Cardiac muscle cell (in vitro differentiated cells and primary cell): ENCODE measurements around the gene PDE7B. TPM values are rescaled to one million over a fixed set of nuclear protein-coding genes. Genes with fewer than 3 reads are reported as not detected.

ENCODE experiments used
- DNase-seq, 2 donors: peaks; one replicate each; pipeline versions ENCODE4 v3.0.0 to v3.0.0-alpha.2; 2010 to 2017; ENCODE audit warnings: low read depth in 1 of 2, low spot score in 1 of 2
- H3K27ac ChIP-seq: fragments of 200-600 bp; sonication (generic); 2 replicates; pipeline ENCODE4 v1.5.1; 2016
- H3K27me3 ChIP-seq: fragments of 200-600 bp; sonication (generic); 2 replicates; pipeline ENCODE4 v1.6.0; 2016; ENCODE audit warnings: control low read depth
- H3K36me3 ChIP-seq: fragments of 200-600 bp; sonication (generic); 2 replicates; pipeline ENCODE4 v1.5.1; 2016; ENCODE audit warnings: control low read depth
- H3K4me1 ChIP-seq: fragments of 200-600 bp; sonication (generic); 2 replicates; pipeline ENCODE4 v1.8.1; 2017; ENCODE audit warnings: low read depth, mild to moderate bottlenecking, mixed run types
- H3K4me3 ChIP-seq: fragments of 200-600 bp; sonication (generic); 2 replicates; pipeline ENCODE4 v1.5.1; 2016; ENCODE audit warnings: mild to moderate bottlenecking
- H3K9me3 ChIP-seq: fragments of 200-600 bp; sonication (generic); 2 replicates; pipeline ENCODE4 v1.5.1; 2017; ENCODE audit warnings: low read depth, mild to moderate bottlenecking, control low read depth
- polyA plus RNA-seq: library from polyadenylated mRNA; unstranded; fragments of >200 nt; fragmentation: Nextera tagmentation; extraction: Ambion mirVana; gene quantifications from 2 replicates; pipeline ENCODE4 v1.2.1, GENCODE V29; 2016
- total RNA-seq: library from RNA; depleted of rRNA; stranded (reverse); fragments of >200 nt; gene quantifications from 2 replicates; pipeline ENCODE4 v1.2.3, GENCODE V29; 2016
- TF ChIP-seq, protein P1 (sequence below): IDR thresholded peaks from 2 replicates; pipeline ENCODE4 v1.5.1; 2012; ENCODE audit warnings: low read depth, mild to moderate bottlenecking, low read length

The PDE7B gene
- total and polyA plus RNA-seq, 2 experiments from 2014 or later: 0.04 to 0.60 TPM

DNA sequence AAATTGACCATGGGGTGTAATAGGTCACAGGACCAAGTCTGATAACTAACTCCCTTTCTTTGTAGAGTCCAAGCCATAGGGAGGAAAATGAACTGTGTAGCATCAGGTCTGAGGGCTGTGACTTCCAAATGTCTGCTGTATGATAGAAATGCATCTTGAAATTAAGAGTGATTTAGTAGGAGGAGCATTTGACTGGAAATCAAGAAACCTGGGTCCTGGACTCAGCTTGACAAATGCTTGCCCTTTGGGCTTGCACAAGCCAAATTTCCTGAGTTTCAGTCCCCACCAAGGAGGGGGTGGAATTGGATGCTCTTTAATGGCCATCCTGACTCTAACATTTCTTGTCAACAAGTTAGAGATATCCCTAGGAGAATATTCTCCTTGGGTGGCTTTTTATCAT lies 187.0 kb downstream of the PDE7B start:
- H3K4me3 ChIP-seq: no peak overlapping the region
- peak in 1 of 2 donors; percentile 58 for DNase-seq

DNA sequence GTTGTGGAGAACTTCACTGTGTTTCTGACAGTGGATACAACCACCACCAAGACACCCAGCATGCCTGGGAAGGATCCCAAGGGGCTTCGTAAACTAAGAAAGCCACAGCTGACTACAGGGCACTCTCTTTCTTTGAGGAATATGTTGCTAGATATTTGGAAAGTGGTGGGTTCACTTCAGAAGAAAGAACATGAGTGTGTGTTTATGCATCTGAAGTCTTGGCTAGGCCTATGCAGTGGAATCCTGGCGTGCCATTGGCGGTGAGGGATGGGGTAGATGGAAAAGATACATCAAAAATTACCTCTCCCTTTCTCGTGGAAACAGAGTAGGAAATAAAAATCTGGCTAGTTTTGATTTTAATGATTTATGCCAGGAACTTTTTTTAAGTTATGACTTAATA lies 187.7 kb downstream of the PDE7B start:
- TF ChIP-seq, protein P1, sequence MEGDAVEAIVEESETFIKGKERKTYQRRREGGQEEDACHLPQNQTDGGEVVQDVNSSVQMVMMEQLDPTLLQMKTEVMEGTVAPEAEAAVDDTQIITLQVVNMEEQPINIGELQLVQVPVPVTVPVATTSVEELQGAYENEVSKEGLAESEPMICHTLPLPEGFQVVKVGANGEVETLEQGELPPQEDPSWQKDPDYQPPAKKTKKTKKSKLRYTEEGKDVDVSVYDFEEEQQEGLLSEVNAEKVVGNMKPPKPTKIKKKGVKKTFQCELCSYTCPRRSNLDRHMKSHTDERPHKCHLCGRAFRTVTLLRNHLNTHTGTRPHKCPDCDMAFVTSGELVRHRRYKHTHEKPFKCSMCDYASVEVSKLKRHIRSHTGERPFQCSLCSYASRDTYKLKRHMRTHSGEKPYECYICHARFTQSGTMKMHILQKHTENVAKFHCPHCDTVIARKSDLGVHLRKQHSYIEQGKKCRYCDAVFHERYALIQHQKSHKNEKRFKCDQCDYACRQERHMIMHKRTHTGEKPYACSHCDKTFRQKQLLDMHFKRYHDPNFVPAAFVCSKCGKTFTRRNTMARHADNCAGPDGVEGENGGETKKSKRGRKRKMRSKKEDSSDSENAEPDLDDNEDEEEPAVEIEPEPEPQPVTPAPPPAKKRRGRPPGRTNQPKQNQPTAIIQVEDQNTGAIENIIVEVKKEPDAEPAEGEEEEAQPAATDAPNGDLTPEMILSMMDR: no peak
- no peak overlapping the region for H3K27ac ChIP-seq
- H3K4me1 ChIP-seq: peaks cover 9% of the 10 kb centered on the region
- H3K36me3 ChIP-seq: no peaks in the 10 kb centered on the region
- H3K4me3 ChIP-seq: no peak overlapping the region
- no peaks in the 10 kb centered on the region for H3K9me3 ChIP-seq
- DNase-seq: peak in 1 of 2 donors; percentile 58
- H3K27me3 ChIP-seq: no peaks in the 10 kb centered on the region

More for the DNA sequence above, 187.0 kb downstream of the PDE7B start:
- H3K27ac ChIP-seq: no peak overlapping the region
- no peaks in the 10 kb centered on the region for H3K9me3 ChIP-seq
- H3K36me3 ChIP-seq: no peaks in the 10 kb centered on the region
- TF ChIP-seq, protein P1: no peak
- H3K27me3 ChIP-seq: no peaks in the 10 kb centered on the region
- peaks cover 9% of the 10 kb centered on the region for H3K4me1 ChIP-seq

DNA sequence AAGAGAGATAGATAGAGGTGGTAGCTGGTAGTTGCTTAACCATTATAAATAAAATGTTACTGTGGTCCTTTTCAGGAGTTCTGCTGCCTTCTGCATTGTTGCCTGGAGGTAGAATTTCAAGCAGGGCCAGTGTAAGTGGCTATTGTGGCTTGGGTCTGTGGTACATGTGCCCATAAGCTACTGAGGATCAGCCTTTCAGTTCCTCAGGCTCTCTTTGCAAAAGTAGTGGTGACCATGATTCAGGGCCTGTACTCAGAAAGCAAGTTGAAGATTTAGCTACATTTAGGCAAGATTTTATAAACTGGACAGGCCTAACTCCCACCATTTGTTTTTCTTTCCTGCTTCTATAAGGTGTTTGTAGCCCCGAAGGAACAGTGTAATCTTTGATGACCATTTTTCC lies 199.0 kb downstream of the PDE7B start:
- peaks cover under 1% of the 10 kb centered on the region for H3K4me1 ChIP-seq
- H3K4me3 ChIP-seq: no peak overlapping the region
- no peaks in the 10 kb centered on the region for H3K36me3 ChIP-seq
- no peaks in the 10 kb centered on the region for H3K9me3 ChIP-seq
- no peaks in the 10 kb centered on the region for H3K27me3 ChIP-seq
- no peak for DNase-seq
- no peak overlapping the region for H3K27ac ChIP-seq
- TF ChIP-seq, protein P1: no peak

DNA sequence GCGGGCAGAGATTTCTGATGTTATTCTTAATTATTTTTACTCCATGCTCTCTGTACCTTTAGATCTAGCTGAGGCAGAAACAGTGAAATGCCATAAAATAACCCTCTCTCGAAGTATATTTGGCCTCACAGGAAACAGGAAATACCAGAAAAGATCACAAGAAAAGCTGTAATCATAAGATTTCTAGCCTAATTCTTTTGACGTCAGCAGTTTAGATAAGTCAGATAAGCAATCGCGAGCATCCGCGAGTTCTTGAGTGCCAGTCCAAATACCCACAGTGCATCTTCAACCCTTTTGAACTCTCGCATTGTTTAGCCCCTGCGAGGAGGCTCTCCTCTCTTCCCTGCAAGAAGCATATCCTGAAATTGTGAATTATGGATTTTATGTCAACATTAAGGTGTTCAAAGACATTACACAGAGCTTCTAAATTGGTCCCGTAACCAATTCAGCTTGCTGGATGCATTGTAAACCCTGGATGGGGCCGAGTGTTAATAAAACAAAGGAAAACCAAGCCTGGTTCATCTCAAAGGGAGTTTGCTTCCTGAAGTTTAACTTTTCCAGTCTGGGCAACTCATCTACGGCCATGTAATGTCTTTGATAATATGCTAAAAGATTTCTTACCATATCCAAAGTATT lies 199.8 kb downstream of the PDE7B start:
- Histone ChIP-seq H3K4me1 (no peaks in the 10 kb centered on the region), H3K27ac (no peak overlapping the region), H3K4me3 (no peak overlapping the region), H3K27me3 (no peaks in the 10 kb centered on the region), H3K9me3 (no peaks in the 10 kb centered on the region), H3K36me3 (no peaks in the 10 kb centered on the region)
- TF ChIP-seq, protein P1: no peak
- peak in 1 of 2 donors; percentile 82 for DNase-seq

DNA sequence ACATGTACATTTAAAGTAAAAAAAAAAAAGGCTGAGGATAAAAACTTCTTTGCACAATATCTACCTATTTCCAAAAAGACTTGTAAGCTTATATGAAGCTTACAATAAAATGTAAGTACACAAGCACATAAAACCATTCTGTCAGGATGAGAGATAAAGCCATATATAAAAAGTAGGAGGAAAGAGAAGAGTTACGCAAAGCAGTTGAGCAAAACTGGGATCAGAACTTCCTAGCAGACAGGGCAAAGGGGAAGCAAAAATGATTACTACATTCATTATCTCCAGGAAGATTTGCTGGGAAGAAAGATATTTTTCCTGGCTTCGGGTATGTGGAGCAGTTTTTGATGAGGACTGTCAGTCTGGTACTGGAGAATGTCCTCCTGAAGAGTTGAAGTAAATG lies 200.5 kb downstream of the PDE7B start:
- no peak overlapping the region for H3K27ac ChIP-seq
- DNase-seq: peak in 1 of 2 donors; percentile 64
- no peaks in the 10 kb centered on the region for H3K9me3 ChIP-seq
- no peak overlapping the region for H3K4me3 ChIP-seq
- TF ChIP-seq, protein P1: no peak
- H3K4me1 ChIP-seq: no peaks in the 10 kb centered on the region
- no peaks in the 10 kb centered on the region for H3K36me3 ChIP-seq
- H3K27me3 ChIP-seq: no peaks in the 10 kb centered on the region
